Prostate gland (tissue), 2 donors: ENCODE data around the gene SPOUT1.
"Not testable (repeated sequence)": the region's sequence is repeated elsewhere in the genome, so short reads cannot be mapped to it uniquely, and the experiment has no call there.

ENCODE experiments used
- CTCF ChIP-seq, 4 experiments: fragments of 200-600 bp in 2 of 4; fragments of 450-650 bp in 2 of 4; sonication (generic) in 2 of 4; IDR thresholded peaks; 1 replicate in 3 of 4; 2 replicates in 1 of 4; pipeline ENCODE4 v1.5.1; 2016 to 2019; ENCODE audit warnings: antibody characterized with exemption in 4 of 4, mild to moderate bottlenecking in 2 of 4, moderate library complexity in 2 of 4
- POLR2A ChIP-seq: fragments of 450-650 bp; IDR thresholded peaks from one replicate; pipeline ENCODE4 v1.6.1; 2016; ENCODE audit warnings: antibody characterized with exemption, mild to moderate bottlenecking
- POLR2AphosphoS5 ChIP-seq: sonication (generic); formaldehyde crosslinking; IDR thresholded peaks from one replicate; pipeline ENCODE4 v1.6.1; 2017; ENCODE audit warnings: antibody characterized with exemption

GRCh38 chr9:128854454-128854853, 24.9 kb upstream of the SPOUT1 start:
- not testable (repeated sequence) for TF ChIP-seq CTCF (IDR thresholded peaks at IDR 0.05); POLR2A; POLR2AphosphoS5
